RWPE2 (cell line): ENCODE measurements around the gene SASH1.
A peak's percentile ranks its signal among the peaks of the same experiment; 100 is the strongest.

Experiments
- ATAC-seq: fragments of 200-7000 bp; cut with Tn5 transposase; 3 replicates; pipeline ENCODE4 v1.9.1; 2021; ENCODE audit warnings: low read depth
- DNase-seq: peaks from one replicate; pipeline ENCODE4 v3.0.0-alpha.2; 2020; ENCODE audit warnings: low spot score
- H3K27ac ChIP-seq: fragments of 450-650 bp; 2 replicates; pipeline ENCODE4 v1.5.1; 2017; ENCODE audit warnings: mild to moderate bottlenecking; ENCODE audit not compliant: poor library complexity, severe bottlenecking
- H3K27me3 ChIP-seq: fragments of 250-450 bp; sonication (Bioruptor Pico); 2 replicates; pipeline ENCODE4 v1.5.1; 2021; ENCODE audit warnings: mild to moderate bottlenecking, moderate library complexity; ENCODE audit not compliant: insufficient read depth, poor library complexity, severe bottlenecking
- H3K36me3 ChIP-seq: fragments of 250-450 bp; sonication (Bioruptor Pico); 2 replicates; pipeline ENCODE4 v1.5.1; 2020; ENCODE audit warnings: low read depth, mild to moderate bottlenecking, moderate library complexity
- H3K4me1 ChIP-seq: fragments of 250-450 bp; sonication (Bioruptor Pico); 2 replicates; pipeline ENCODE4 v1.5.1; 2021; ENCODE audit warnings: mild to moderate bottlenecking, moderate library complexity; ENCODE audit not compliant: insufficient read depth, poor library complexity, severe bottlenecking
- H3K4me3 ChIP-seq: fragments of 250-450 bp; sonication (Bioruptor Pico); 2 replicates; pipeline ENCODE4 v1.5.1; 2021; ENCODE audit warnings: mild to moderate bottlenecking, moderate library complexity; ENCODE audit not compliant: severe bottlenecking
- H3K9me3 ChIP-seq: fragments of 250-450 bp; sonication (Bioruptor Pico); 2 replicates; pipeline ENCODE4 v1.5.1; 2021; ENCODE audit warnings: mild to moderate bottlenecking, moderate library complexity; ENCODE audit not compliant: severe bottlenecking
- TF ChIP-seq, protein P1 (sequence below): fragments of 450-650 bp; IDR thresholded peaks from one replicate; pipeline ENCODE4 v1.5.1; 2017; ENCODE audit warnings: mild to moderate bottlenecking, moderate library complexity; ENCODE audit not compliant: poor library complexity, severe bottlenecking

SASH1 gene

DNA sequence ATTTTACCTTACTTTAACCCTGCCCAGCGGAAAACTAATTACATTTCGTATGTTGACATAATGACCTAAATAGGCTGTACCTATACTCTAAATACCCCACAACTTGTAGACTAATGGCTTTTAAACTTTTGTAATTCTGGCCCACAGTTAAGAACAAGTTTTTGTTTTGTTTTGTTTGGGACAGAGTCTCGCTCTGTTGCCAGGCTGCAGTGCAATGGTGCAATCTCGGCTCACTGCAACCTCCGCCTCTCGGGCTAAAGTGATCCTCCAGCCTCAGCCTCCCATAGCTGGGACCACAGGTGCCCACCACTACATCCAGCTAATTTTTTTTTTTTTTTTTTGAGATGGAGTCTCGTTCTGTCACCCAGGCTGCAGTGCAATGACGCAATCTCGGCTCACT is 5.7 kb upstream of the SASH1 start:
- H3K27ac ChIP-seq: no peak overlapping the region
- no peak overlapping the region for H3K4me3 ChIP-seq
- DNase-seq: no peak
- no peaks in the 10 kb centered on the region for H3K36me3 ChIP-seq
- no peaks in the 10 kb centered on the region for H3K9me3 ChIP-seq
- TF ChIP-seq, protein P1, sequence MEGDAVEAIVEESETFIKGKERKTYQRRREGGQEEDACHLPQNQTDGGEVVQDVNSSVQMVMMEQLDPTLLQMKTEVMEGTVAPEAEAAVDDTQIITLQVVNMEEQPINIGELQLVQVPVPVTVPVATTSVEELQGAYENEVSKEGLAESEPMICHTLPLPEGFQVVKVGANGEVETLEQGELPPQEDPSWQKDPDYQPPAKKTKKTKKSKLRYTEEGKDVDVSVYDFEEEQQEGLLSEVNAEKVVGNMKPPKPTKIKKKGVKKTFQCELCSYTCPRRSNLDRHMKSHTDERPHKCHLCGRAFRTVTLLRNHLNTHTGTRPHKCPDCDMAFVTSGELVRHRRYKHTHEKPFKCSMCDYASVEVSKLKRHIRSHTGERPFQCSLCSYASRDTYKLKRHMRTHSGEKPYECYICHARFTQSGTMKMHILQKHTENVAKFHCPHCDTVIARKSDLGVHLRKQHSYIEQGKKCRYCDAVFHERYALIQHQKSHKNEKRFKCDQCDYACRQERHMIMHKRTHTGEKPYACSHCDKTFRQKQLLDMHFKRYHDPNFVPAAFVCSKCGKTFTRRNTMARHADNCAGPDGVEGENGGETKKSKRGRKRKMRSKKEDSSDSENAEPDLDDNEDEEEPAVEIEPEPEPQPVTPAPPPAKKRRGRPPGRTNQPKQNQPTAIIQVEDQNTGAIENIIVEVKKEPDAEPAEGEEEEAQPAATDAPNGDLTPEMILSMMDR: no peak
- no peak for ATAC-seq
- H3K27me3 ChIP-seq: no peaks in the 10 kb centered on the region
- H3K4me1 ChIP-seq: peaks cover 6% of the 10 kb centered on the region

DNA sequence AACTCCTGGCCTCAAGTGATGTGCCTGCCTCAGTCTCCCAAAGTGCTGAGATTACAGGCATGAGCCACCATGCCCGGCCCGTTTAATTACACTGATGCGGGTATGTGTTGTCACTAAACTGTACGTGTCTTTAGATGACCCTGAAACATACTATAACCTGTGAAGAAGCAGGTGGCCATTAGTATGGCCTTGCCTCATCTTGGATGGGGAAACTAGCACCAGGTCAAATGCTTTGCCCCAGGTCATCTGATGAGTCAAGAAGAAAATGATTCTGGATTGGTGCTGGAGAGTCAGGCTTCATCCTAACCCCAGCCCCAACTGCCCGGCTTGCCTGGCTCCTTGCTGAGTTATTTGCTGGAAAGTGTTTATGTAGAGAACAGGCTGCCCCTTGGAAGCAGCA is 2.9 kb upstream of the SASH1 start:
- H3K4me1 ChIP-seq: peaks cover 15% of the 10 kb centered on the region
- TF ChIP-seq, protein P1: no peak
- H3K27ac ChIP-seq: no peak overlapping the region
- H3K9me3 ChIP-seq: no peaks in the 10 kb centered on the region
- H3K4me3 ChIP-seq: no peak overlapping the region
- DNase-seq (no peak), ATAC-seq (no peak)
- H3K27me3 ChIP-seq: no peaks in the 10 kb centered on the region
- H3K36me3 ChIP-seq: no peaks in the 10 kb centered on the region

DNA sequence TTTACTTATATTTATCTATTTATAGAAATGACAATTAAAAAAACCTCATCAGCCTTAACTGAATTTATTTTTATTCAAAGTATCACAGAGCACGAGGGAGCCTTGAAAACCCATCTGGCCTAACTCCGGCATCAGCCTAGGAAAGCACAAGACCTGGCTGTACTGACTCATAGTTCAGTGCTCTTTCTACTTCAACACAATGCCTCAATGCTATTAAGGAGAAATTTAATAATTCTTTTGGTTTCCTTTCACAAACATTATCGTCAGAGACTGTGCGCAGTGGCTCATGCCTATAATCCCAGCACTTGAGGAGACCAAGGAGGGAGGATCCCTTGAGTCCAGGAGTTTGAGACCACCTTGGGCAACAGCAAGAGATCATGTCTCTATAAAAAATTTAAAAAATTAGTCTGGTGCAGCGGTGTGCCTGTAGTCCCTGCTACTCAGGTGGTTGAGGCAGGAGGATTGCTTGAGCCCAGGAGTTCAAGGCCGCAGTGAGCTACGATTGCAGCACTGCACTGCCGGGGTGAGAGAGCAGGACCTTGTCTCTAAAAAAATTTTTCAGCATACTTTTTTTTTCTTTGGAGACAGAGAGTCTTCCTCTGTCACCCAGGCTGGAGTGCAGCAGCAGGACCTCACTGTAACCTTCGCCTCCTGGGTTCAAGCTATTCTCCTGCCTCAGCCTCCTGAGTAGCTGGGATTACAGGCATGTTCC is 1.9 kb upstream of the SASH1 start:
- H3K4me3 ChIP-seq: no peak overlapping the region
- H3K27me3 ChIP-seq: no peaks in the 10 kb centered on the region
- no peaks in the 10 kb centered on the region for H3K36me3 ChIP-seq
- no peaks in the 10 kb centered on the region for H3K9me3 ChIP-seq
- peaks cover 18% of the 10 kb centered on the region for H3K4me1 ChIP-seq
- DNase-seq: no peak
- TF ChIP-seq, protein P1: no peak
- ATAC-seq: no peak
- no peak overlapping the region for H3K27ac ChIP-seq

DNA sequence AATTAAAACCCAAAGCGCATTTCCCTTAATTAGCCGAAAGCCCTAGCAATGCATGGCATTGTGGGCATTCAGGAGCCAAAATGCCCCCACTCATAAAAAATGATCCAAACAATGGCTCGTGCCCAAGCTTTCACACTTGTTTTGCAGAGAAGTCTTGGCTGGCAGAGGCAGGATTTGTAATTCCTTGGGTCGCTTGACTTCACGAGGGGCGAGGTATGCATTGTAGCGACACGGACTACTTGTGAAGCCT is 613 bp upstream of the SASH1 start:
- peaks cover 18% of the 10 kb centered on the region for H3K4me1 ChIP-seq
- ATAC-seq (no peak), DNase-seq (no peak)
- H3K4me3 ChIP-seq: peak overlapping the region; percentile 74
- no peaks in the 10 kb centered on the region for H3K27me3 ChIP-seq
- peak overlapping the region; percentile 62 for H3K27ac ChIP-seq
- H3K36me3 ChIP-seq: no peaks in the 10 kb centered on the region
- H3K9me3 ChIP-seq: no peaks in the 10 kb centered on the region
- TF ChIP-seq, protein P1: no peak

DNA sequence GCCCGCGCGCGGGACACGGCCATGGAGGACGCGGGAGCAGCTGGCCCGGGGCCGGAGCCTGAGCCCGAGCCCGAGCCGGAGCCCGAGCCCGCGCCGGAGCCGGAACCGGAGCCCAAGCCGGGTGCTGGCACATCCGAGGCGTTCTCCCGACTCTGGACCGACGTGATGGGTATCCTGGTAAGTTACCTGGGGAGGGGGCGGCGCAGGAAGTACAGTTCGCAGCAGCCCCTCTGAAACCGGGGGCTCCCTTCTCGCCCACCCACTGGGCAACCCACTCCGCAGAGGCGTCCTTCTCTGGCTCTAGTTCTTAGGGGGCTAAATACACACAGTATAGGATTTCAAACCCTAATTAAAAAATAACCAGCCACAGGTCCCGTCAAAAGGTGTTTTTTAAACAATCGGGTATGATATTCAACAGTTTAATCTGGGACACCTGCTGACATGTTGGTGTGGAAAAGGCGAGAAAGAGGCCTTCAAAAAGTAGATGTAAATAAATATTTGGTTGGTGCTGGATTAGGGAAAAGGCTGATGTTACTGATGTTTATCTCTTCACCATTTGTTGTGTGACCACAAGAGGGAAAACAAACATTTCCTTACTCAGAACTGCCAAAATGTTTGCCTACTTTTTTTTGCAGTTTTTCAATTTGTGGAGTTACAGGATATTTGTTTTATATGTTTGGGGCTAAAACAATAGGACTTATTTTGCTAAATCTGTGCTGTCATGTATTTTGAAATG is 577 bp downstream of the SASH1 start:
- Histone ChIP-seq H3K27ac (peak overlapping the region; percentile 62), H3K36me3 (no peaks in the 10 kb centered on the region), H3K9me3 (no peaks in the 10 kb centered on the region), H3K4me3 (peak overlapping the region; percentile 74), H3K4me1 (peaks cover 18% of the 10 kb centered on the region), H3K27me3 (no peaks in the 10 kb centered on the region)
- peak; percentile 10; the same call in 2 of the 3 replicates for ATAC-seq
- no peak for DNase-seq
- TF ChIP-seq, protein P1: no peak
